ENCODE data around the gene JUNB.

Gene JUNB

GRCh38 chr19:12789904-12790619 lies 1.2 kb upstream of the JUNB start (continued):
- no peak for TF ChIP-seq ZNF148 (tag by site-specific recombination; IDR thresholded peaks at IDR 0.05; ENCODE audit: borderline replicate concordance)
- TF ChIP-seq MYNN (tag by site-specific recombination; IDR thresholded peaks at IDR 0.05; ENCODE audit: borderline replicate concordance) = peak; percentile 87; the same call in 1 of the 2 replicates
- TF ChIP-seq SP2 (tag by site-specific recombination; IDR thresholded peaks at IDR 0.05) = peak; percentile 93
- TF ChIP-seq ZNF140 (tag by site-specific recombination; IDR thresholded peaks at IDR 0.05) = no peak
- TF ChIP-seq ZNF571 (tag by site-specific recombination; IDR thresholded peaks at IDR 0.05) = no peak
- peak; percentile 100 for TF ChIP-seq PRDM10 (tag by site-specific recombination; IDR thresholded peaks at IDR 0.05)
- no peak for TF ChIP-seq TCF7L2 (IDR thresholded peaks at IDR 0.05; ENCODE audit: borderline replicate concordance, low read depth, low read length)
- peak; percentile 95 for TF ChIP-seq KLF17 (tag by site-specific recombination; IDR thresholded peaks at IDR 0.05)
- TF ChIP-seq PRDM4 (tag by site-specific recombination; IDR thresholded peaks at IDR 0.05) = no peak
- no peak for TF ChIP-seq ZNF747 (tag by site-specific recombination; IDR thresholded peaks at IDR 0.05)
- TF ChIP-seq ELK4 (IDR thresholded peaks at IDR 0.05; ENCODE audit: borderline replicate concordance, low read depth, low read length) = no peak; the same call in 1 of the 2 replicates
- peak; percentile 54; the same call in 1 of the 2 replicates for TF ChIP-seq ZNF843 (tag by site-specific recombination; IDR thresholded peaks at IDR 0.05)
- no peak for TF ChIP-seq AEBP2 (tag by site-specific recombination; IDR thresholded peaks at IDR 0.05; ENCODE audit: borderline replicate concordance)
- TF ChIP-seq ZNF157 (tag by site-specific recombination; IDR thresholded peaks at IDR 0.05) = no peak
- TF ChIP-seq ZNF521 (tag by site-specific recombination; IDR thresholded peaks at IDR 0.05) = no peak
- TF ChIP-seq ZNF433 (tag by site-specific recombination; IDR thresholded peaks at IDR 0.05; ENCODE audit: low read depth) = no peak
- no peak for TF ChIP-seq ZNF580 (tag by site-specific recombination; IDR thresholded peaks at IDR 0.05)
- 0 out of 2 replicates have a peak, but pooled peaks have one; percentile 52 for TF ChIP-seq YY2 (tag by site-specific recombination; IDR thresholded peaks at IDR 0.05)
- TF ChIP-seq ZNF341 (tag by site-specific recombination; IDR thresholded peaks at IDR 0.05; ENCODE audit: low read depth) = peak; percentile 89
- no peak for TF ChIP-seq ZNF544 (tag by site-specific recombination; IDR thresholded peaks at IDR 0.05)
- no peak for TF ChIP-seq SETDB1 (IDR thresholded peaks at IDR 0.05; ENCODE audit: insufficient read length, low read length)
- no peak for TF ChIP-seq ZNF174 (tag by site-specific recombination; IDR thresholded peaks at IDR 0.05)
- no peak; the same call in 1 of the 2 replicates for TF ChIP-seq BCL11B (tag by site-specific recombination; IDR thresholded peaks at IDR 0.05; ENCODE audit: low read depth)
- TF ChIP-seq CTCF (tag by site-specific recombination; IDR thresholded peaks at IDR 0.05) = no peak; the same call in 1 of the 2 replicates

All from HEK293 (cell line).